NCI-H69 (cell line): ENCODE results near the gene PHOSPHO1.

Experiments
- DNase-seq: peaks from one replicate; lab custom pipeline; 2025; lab: John Stamatoyannopoulos, UW

PHOSPHO1 gene

DNA sequence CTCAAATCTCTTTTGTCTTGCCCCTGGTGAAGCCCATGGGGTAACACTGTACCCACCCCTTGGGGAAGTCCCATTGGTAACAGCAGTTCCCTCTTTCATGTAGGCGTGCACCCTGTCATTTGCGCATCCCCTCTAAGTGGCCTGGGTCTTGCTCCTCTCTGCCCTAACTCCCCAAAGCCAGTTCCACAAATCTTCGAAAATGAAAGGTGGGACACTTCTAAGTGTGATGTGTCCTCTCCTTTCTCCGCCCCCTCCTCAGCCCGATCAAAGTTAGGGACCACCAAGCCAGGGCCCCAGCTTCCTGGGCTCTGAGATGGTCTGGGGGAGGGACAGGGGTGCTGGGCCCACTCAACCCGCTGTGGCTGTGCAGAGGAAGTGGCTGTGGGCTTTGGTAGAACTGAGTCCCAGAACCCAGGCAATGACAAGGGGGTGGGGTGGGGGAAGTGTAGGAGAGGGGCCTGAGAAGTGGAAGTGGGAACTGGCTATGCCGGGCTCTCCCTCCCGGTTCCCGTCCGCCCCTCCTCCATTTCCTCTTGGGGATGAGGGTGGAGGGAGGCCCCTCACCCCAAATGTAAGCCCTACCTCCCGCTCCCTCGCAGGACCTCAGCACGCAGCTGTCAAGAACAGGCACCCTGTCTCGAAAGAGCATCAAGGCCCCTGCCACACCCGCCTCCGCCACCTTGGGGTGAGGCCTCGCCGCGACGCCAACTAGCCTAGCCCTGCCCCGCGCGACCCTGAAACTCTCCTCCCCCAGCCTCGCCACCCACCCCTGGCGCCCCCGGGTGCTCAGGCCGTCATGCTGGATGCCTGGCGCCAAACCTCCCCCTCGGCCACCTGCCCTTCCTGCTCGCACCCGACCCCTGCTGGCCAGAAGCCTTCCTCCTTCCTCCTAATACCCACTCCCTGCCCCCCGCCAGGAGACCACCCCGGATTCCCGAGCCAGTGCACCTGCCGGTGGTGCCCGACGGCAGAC, 11.4 kb downstream of the PHOSPHO1 start:
- peak; percentile 8 for DNase-seq

DNA sequence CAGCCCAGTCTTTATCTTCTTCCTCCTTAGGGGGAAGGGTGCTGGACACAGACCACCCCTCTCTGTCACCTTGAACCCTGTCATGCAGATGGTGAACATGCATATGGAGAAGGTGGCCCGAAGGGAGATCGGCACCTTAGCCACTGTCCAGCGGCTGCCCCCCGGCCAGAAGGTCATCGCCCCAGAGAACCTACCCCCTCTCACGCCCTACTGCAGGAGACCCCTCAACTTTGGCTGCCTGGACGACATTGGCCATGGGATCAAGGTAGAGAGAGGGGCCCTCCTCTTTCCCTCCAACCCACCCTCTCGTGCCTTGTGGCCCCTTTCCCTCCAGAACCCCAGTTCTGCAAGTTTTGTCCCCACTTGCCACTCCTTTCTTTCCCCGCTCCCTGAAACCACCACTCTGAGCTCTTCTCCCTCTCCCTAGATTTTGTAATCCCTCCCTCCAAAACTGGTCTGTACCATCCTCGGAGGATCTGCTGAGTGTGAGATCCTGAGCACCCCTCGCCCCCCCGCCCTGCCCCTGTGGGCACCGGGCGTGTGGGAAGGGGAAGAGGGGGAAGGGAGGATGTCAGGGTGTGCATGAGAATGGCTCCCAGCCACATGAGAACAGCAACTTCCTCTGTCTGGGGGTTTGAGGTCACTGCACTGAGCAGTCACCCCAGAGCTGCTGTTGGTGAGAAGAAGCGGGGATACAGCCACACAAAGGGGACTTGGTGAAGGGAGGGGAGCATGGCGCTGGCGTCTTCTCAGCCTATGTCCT, 12.8 kb downstream of the PHOSPHO1 start:
- DNase-seq, result no peak

DNA sequence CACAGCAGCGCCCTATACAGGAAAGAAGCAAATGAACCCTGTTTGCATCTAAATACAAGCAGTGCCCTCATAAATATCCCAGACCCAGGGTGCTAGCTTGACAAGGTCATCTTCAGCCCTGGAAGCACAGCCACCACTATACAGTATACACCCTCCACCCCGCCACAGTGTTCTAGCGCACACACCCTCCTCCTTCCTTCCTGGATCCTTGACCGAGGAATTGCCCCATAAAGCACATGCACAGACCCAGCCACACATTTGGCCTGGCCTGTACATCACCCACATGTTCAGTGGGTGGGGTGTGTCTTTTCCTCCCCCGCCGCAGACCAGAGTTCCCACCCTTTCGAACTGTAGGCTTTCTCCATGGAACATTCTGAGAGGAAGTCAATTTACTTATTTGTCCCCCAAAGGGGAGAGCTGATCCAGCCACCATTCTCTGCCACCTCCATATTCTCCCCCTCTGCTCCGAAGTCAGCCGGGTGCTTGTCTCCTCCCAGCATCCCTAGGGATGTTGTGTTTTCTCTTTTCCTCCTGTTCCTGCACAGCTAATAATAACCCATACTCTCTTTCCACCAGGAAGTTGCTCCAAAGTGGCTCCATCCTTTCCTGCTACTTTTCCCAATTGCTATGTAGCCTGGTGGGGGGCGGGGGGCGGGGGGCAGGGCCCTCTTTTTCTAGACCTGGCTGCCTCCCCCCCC, 13.5 kb downstream of the PHOSPHO1 start:
- no peak for DNase-seq

DNA sequence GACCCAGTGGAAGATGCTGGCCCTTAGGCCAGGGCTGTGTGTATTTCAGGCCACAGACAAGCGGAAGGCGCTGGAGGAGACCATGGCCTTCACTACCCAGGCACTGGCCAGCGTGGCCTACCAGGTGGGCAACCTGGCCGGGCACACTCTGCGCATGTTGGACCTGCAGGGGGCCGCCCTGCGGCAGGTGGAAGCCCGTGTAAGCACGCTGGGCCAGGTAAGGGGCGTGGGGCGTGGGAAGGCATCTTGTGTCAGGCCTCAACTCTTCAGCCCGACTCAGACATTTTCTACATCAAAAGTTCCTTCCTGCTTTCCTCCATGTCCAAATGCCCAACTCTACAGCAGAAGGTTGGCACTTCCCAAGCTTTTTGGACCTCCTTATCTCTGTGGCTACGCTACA, 14.1 kb downstream of the PHOSPHO1 start:
- DNase-seq, result no peak

DNA sequence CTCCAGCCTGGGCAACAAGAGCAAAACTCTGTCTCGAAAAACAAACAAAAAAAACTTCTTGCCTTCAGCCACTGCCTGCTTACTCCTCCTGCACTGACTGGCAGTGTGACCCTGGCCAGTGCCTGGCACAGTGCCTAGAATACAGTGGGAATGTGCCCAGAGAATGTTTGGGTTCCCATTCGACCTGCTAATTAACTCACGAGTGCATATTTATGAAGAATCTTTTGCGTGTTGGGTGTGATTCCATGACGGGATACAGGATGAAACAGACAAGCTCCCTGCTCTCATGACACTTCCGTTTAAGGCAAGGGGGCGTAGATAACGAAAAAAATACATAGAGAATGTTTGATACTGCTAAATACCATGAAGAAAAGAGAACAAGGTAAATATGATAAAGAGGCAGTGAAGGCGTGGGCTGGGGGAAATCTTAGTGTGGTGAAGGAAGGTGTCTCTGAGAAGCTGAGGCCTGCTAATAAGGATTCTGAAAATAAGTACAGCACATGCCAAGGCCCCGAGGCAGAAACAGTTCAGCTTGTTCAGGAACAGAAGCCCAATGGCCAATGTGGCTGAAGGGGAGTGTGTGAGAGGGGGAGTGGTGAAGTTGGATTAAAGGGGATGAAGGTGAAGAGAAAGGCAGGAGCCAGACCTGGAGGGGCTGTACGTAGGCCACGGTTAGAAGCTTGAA, 15.8 kb downstream of the PHOSPHO1 start:
- peak; percentile 7 for DNase-seq

DNA sequence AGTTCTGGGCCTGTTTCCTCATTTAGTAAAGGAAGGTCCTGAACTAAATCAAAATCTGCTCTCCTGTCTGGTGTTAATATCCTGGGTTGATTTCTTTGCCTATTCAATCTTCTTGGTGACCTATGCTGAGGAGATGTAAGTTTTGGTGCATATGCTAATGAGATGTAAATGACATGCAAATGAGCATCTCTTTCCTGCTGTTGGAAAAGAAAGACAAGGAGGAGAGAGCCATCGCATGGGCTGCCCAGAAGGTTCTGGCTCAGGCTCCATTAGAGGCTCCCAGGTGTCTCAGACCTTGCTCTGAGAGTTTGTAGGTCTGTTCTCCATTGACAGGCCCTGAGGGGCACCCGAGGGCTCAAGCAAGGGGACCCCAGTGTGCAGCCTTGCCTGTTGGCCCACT, 16.7 kb downstream of the PHOSPHO1 start:
- DNase-seq, result no peak

DNA sequence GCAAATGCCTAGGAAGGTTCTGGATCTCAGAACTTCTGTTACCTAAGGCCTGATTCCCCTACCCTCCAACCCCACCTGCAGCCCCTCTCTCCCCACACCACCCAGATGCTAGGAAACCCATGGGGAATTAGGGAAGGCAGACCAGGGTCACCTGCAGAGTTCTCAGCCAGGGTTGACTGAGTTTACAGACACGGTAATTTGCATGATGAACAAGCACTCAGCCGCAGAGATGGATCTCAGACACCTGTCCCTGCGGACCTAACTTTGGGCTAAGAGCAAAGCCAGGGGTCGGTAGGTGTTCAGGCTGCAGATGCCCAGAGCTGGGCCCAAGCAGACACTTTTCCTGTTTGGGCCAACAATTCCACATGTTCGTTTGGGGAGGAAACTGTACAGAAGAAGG, 17.2 kb downstream of the PHOSPHO1 start:
- DNase-seq, result no peak

DNA sequence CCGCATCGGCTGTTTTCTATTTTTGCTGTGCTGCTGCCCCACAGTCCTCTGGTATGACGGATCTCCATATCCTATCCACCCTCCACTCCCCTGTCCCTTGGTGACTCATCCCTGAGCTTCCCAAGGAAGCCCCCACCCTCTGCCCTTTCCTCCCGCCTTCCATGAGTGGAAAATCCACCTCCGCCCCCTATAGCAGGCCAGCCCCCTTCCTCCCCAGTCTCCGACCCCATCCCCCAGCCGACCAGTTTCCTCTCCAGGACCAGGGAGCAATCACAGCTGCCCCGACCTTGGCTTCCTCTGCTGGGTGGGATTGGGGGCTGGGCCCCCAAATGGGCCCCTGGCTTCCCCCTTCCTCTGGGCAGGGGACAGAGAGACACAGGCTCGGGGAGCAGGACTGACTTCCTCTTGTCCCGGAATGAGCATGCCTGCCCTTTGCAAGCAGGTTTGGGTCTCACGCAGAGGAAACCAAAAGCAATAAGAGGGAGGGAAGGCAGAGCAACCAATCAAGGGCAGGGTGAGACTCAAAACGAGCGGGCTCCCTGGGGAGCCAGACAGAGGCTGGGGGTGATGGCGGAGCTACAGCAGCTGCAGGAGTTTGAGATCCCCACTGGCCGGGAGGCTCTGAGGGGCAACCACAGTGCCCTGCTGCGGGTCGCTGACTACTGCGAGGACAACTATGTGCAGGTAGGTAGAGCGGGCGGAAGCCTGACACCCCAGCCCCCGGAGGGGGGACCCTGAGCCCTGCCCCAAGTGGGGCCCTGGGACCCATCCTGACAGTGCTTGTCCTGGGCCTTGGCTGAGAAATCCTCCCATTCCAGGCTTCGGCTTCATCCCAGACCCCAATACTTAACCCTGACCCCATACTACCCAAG, 20.2 kb downstream of the PHOSPHO1 start, which contains the start of the genes ABI3 and GNGT2:
Gene ABI3 (plus strand): TSS at position 550 of the 872 bp plus-strand sequence. CDS start 18 bp downstream, at position 568.
Gene GNGT2 (minus strand): TSS at position 417 of the 872 bp plus-strand sequence. CDS start 3,152 bp downstream, outside the sequence.
- peak; percentile 9 for DNase-seq

DNA sequence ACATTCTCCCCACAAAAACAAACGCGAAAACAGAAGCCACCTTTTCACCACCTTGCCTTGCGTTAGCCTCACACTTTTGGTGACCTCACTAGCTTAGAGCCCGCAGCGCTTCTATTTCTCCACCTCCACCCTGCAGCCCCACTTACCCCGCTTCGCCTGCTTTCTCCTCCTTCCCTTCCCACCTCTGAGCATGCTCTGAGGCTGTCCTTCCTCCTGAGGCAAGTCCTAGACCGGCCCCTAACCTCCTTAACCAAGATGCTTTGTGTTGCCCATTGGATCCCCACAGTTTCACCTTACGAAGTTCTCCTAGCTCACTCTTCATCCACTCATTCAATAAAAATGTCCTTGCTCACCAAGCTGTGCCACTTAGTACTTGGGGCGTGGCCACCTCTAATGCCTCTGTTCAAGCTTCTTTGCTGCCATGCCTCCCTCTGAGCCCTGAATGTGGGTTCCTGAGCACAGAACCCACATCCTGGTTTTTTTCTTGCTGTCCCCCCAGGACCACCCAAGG, 21.5 kb downstream of the PHOSPHO1 start:
- DNase-seq, result no peak

DNA sequence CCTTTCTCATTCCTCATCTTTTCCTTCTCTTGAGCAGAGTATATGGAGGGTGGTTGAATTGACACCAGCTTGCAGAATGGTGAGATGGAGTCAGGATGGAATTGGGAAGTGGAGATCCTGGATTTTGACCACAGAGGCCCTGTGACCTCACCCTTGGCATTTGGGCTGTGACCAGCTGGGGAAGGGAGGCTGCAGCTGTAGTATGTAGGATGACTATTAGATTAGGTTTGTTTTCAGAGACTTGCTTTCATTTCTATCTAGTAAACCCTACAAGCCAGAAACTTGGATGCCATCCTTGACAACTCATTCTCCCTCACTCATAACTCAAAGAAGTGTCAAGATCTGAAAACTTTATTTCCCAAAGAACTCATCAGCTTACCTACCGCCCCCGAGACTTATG, 26.1 kb downstream of the PHOSPHO1 start:
- DNase-seq, result no peak

DNA sequence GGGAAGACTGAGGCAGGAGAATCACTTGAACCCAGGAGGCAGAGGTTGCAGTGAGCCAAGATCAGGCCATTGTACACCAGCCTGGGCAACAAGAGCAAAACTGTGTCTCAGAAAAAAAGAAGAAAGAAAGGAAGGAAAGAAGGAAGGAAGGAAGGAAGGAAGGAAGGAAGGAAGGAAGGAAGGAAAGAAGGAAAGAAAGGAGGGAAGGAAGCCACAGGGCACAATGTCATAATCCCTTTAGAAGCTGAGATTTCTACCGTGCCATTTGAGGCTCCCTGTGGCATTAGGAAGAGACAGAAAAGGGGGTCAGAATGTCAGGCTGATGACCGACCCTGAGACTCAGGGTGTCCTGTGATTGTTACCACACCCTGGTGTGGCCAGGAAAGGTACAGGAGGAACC, 26.8 kb downstream of the PHOSPHO1 start:
- no peak for DNase-seq

DNA sequence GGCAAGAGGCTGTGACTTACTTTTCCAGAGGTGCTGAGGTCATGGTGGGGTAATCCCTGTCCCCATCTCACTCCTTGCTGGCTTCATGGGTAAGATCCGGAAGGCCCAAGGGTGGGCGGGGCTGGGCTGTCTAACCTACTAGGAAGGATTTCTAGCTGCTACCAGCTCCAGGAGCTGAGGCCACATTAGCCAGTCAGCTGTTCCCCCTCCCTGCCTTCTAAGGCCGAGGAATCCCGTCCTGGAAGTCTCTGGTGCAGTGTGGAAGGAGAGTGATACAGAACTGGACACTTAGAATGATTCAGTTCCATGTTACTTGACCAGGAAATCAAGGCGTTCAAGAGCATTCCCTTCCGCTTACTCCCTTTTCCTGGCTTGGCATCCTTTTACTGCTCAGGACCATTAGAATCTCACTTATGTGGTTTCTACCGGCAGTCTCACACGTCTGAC, 29.1 kb downstream of the PHOSPHO1 start:
- no peak for DNase-seq

DNA sequence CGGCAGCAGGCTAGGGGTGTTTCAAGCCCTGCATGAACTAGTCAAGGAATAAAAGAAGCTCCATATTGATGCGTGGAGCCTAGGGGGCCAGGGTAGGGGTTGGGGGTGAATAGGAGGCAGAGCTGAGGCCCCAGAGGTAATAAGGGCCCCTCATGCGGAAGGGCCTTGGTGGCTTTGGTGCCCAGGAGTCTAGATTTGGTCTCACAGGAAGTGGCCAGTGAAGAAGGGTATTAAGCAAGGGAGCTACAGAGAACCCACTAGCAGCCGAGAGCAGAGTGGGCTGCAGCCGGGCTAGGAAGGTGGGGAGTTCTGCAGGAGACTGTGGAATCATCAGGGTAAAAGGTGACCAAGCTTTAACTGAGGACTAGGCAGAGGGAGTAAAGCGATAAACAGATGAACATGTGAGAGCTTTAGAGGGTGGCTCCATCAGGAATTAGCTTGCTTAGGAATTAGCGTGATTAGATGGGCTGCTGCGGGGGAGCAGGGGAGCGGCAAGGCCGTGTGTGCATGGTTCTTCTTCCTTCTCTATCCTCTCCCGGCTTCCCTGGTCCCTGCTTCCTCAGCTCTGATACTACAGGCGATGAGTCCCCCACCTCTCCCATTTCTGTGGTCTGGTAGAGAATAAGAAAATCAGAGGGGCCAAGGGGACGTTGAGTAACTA, 30.0 kb downstream of the PHOSPHO1 start:
- DNase-seq, result no peak

DNA sequence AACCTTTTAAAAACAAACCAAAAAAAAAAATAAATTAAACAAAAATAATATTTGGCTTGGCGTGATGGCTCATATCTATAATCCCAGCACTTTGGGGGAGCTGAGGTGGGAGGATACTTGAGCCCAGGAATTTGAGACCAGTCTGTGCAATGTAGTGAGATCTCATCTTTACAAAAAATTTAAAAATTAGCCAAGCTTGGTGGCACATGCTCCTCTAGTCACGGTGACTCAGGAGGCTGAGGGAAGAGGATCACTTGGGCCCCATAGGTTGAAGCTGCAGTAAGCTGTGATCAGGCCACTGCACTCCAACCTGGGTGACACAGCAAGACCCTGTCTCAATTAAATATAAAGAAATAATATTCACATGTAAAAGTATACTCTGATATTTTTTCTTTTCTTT, 32.4 kb downstream of the PHOSPHO1 start:
- DNase-seq, result no peak

DNA sequence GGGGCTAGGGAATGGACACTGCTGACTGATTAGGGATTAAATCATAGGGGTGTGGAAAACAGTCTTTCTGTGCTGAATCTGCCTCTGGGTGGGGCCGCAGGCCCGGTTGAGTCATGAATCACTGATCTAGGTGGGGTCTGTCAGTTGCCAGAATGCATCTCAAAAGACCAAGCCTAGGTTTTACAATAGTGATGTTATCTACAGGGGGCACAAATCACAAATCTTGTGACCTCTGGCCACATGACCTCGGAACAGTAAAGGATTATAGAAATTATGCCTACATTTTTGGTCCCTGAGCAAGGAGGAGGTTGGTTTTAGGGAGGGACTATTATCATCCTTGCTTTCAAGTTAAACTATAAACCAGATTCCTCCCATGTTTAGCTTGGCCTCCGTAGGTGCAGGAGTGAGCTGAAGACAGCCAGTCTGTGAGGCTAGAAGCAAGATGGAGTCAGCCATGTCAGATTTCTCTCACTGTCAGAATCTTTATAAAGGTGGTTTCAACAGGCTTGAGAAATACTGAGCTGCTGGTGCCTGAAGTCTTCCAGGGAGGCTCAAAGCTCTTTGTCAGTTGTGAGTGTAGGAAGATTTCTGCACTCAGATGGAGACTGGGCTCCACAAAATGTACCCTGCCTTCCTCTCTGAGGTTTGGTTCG, 33.1 kb downstream of the PHOSPHO1 start:
- no peak for DNase-seq

DNA sequence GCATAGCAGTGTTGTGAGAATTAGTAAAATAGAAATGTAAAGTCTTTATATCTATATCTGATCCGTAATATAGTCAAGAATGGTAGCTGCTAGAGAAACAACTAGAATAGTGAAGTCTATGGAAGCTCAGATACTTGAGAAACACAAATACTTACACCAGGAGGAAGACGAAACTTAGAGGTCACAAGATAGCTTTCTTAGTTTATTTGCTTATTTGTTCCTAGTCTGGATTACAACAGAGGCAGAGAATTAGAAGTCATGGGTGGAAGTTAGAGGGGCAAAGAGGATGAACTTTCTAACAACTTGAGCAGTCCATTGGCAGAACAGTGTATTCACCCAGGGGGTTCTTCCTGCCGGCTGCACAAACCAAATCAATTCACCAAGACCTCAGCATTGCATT, 34.1 kb downstream of the PHOSPHO1 start:
- no peak for DNase-seq

DNA sequence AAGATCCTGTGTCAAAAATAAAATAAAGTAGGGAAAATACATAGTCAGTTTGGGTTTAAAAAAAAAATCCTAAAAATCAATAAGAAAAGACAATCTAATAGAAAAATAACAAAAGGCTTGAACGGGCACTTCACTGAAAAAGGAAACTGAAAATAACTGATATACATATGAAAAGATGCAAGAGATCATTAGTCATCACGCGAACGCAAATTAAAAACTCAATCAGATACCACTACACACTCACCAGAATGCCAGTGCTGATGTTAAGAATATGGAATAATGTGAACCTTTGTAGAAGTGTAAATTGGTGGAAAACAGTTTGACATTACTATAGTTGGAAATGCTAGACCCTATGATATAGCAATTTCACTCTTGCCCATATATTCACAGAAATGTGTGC, 34.8 kb downstream of the PHOSPHO1 start:
- DNase-seq, result no peak

DNA sequence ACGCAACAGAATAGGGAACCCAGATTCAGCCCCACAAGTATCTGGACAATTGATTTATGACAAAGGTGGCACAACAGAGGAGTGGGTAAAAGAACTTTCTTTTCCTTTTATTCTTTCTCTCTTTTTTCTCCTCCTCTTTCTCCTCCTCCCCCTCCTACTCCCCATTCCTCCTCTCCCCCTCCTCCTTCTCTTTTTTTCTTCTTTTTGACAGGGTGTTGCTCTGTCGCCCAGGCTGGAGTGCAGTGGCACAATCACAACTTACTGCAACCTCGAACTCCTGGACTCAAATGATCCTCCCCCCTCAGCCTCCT, 36.3 kb downstream of the PHOSPHO1 start:
- no peak for DNase-seq

DNA sequence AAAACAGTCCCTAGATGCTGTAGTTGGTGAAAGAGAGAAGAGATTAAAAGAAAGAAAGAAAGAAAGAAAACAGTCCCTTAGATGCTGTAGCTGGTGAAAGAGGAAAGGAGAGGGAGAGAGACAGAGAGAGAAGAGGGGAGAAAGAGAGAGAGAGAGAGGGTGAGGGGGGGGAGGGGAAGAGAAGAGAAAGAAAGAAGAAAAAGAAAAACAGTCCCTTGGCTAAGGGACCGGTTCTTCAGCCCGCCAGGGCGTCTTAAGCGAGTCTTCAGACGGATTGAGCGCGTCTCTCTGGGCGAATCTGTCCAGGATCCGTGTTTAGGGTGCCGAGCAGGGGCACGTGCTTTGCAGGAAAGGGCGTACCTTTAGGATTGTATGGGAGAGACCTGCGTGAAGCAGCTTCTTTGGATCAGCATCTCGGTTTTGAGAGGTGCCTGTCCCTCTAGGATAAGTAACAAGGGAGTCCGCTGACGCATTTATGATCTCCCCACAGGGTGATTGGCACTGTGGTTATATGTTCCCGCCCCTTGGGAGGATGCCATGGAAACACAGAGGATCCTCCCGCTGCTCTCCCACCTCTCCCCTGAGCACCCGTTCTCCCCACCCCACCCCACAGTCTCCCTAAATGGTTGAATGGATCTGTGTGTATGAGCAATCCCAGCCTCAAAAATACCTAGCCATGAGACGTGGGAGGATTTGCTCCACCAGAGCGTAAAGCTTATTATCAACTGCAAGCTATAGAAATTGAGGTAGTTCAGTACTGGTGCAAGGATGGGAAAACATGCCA, 36.9 kb downstream of the PHOSPHO1 start:
- peak; percentile 49 for DNase-seq
